SHP77 treated with DMSO at 0.1 percent for 48 hours (cell line): ENCODE measurements around the gene C1orf226.

Source experiments
- DNase-seq: peaks from one replicate; lab custom pipeline; 2025; lab: John Stamatoyannopoulos, UW

The C1orf226 gene

GRCh38 chr1:162384601-162385279 is 3.2 kb downstream of the C1orf226 start:
- no peak for DNase-seq

GRCh38 chr1:162385280-162385623 is 3.7 kb downstream of the C1orf226 start:
- no peak for DNase-seq

DNA sequence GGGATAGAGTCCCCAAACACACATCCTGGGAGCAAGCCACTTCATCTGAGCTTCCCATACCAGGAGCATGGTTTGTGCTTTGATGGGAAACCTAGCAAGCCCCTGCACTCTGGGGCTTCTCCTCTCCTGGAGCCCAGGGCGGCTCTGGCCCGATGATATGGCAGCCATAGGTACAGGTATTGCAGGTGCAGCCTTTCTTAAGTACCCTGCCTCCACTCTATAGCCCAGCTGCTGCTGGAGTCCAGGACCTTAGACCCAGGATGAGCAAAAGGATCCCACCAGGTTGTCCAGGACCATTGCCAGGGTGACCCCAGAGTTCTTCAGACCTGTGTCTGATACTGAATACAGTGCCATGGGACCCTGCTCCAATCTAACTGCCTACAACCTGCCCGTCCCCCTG is 4.2 kb downstream of the C1orf226 start:
- no peak for DNase-seq

DNA sequence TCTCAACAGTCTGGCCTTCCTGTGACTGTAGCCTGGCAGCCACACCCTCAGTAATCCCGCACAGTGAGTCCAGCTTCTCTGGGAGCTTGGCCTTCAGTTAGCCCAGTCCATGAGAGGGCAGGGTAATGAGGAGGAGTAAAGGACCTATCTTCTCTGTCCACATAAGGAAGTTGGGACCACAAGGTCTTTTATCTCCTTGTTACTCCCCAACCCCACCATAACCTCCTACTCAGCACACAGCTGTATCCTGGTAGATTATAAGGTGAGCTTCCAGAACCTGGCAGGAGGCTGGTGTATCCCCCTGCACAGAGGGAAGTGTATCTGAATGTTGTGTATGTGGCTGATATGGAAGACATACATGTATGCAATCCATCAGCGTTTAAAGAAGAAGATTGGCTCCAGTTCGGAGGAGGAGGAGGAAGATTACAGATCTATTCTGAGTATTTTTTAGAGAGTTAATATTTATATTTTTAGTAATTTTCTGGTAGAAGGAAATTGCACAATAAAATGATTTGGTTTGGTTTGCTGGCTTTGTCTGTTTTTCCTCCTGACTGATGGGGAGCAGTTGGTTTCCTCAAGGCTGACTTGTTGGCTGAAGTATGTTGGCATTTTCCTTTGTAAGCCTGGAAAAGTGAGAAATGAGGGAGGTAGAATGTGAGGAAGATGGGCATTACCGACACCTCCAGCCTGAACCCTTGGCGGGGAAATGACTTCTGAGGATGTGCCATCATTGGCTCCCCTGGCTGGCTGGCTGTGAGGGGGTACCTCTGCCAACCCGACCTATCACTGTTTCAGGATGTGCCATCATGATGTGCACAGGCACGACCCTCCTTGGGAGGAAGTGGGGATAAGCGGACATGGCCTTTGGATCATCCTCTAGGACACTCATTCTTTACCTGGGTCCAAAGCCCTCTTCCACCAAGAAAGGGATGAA is 5.0 kb downstream of the C1orf226 start:
- DNase-seq: no peak

DNA sequence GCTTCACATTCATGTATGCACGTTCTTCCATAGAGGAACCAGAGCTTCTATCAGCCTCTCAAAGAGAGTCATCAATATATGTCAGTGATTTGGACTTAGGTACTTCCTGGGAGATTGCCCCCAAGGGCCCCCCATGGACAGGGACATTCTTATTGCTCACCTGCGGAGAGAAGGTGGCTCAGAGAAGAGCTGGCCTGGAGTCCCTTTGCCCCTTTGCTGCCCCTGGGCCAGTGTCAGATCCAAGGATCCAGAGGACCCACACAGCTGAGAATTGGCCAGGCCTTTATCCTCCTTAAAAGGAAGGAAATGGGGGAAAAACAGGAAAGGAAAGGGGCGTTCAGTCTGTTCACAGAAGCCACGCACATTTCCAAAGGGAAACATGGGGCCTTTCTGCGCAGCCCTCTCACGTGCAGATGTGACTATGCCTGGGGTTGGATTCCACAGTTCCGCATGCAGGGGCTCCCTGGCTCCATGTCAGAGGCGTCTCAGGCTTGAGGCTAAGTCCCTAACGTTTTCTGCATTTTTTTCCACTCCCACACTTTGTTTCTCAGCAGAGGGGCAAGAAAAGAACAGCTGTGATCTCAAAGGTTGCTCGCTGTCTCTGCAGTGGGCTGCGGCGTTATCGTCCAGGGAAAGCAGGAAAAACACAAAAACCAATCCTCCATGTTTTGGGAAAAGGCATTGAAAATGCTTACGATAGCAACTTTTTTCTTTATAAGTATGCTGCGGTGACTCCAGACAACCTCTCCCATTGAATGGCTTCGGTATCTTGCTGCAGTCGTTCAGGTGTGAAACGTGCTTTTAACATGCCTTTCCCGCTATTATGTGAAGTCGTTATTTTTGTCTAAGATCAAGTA is 5.9 kb downstream of the C1orf226 start:
- DNase-seq: no peak

GRCh38 chr1:162388083-162388594 is 6.6 kb downstream of the C1orf226 start:
- DNase-seq: no peak

GRCh38 chr1:162388615-162389014 is 7.1 kb downstream of the C1orf226 start:
- no peak for DNase-seq

GRCh38 chr1:162389021-162389818 is 7.7 kb downstream of the C1orf226 start:
- DNase-seq: no peak

GRCh38 chr1:162389971-162390370 is 8.4 kb downstream of the C1orf226 start:
- no peak for DNase-seq

- no peak for DNase-seq
Measured at GRCh38 chr1:162390396-162391185, 9.1 kb downstream of the C1orf226 start.

DNA sequence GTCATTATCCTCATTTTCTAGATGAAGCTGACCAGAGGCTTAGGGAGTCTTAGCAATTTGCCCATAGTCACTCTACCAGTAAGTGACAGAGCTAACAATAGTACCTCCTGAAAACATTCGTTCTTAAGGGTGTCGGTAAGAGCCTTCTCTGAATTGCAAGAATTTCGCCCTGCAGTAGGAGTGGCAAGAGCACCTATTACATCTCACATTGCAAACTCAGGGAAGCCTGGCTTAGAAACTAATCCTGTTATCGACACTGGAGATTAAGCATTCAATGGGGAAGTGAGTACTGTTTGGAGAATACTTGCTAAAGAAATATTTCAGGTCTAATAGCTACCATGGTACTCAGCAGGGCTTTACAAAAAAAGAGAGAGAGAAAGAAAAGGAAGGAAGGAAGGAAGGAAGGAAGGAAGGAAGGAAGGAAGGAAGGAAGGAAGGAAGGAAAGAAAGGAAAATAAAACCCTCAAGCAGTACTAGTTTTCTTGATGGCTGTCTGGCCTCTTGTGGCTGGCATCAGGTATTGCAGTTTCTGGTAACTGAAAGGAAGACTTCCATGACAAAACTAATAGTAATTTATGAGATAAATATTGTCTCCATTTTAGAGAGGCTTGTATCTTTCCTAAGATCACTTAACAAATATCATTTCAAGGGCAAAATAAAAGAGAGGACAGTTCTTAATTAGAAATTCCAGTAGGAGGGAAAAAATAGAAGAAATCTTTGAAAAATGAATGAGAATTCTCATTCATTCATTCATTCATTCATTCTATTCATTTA is 10.4 kb downstream of the C1orf226 start:
- no peak for DNase-seq

DNA sequence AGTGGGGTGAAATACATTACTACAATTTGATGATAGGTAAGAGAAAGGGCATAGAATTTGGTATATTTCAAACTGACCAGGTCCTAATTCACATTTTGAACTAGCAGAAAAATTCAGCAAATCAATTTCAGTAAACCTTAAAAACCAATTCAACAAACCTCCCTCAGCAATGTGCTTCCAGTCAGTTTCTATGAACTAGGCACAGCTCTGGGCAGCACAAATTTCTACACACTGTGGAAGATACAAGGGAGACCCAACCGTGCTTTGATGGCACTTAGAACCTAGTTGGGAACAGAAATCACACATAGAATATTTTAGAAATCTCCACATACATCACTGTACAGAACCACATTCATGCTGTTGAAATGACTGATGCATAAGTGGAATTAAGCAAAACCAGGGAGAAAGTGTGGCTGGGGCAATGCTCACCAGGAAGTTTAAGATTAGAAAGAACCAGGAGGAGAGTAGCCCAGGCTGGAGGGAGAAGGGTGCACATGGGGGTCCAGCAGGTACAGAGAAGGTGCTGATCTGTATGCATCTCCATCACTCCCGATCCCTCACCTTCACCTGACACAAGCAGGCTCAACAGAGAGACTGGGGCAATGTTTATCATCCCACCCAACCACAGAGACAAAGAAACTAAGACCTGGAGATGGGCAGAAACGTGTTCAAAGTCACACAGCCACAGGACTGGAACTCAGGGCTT is 14.8 kb downstream of the C1orf226 start:
- DNase-seq: no peak

GRCh38 chr1:162397039-162397448 is 15.5 kb downstream of the C1orf226 start:
- DNase-seq: no peak

DNA sequence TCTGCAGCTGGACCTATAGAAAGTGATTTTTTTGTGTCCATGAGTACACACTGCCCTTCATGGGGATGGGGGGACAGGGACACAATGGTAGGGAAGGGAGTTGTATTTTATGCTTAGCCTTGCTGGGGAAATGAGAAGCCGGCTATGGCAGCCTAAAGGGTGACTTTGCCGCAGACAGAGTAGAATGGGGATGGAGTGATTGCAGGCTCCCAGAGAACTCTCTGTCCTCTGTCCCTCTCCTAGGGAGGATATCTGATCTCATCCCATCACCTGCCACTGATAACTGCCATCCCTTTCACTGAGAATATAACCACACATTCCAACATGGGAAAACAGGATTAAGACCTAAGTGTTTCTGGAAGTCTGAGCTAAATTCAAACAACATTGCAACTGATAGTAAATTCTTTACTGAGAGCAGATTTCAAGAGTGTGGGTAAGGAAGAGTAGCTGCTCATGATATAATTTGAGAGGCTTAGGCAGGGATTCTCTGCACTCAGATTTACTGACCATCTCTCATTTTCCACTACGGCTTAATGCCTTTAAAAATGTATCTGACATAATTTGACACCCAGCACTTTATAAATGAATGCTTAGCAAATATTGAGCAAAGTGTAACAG is 16.5 kb downstream of the C1orf226 start:
- DNase-seq: no peak

DNA sequence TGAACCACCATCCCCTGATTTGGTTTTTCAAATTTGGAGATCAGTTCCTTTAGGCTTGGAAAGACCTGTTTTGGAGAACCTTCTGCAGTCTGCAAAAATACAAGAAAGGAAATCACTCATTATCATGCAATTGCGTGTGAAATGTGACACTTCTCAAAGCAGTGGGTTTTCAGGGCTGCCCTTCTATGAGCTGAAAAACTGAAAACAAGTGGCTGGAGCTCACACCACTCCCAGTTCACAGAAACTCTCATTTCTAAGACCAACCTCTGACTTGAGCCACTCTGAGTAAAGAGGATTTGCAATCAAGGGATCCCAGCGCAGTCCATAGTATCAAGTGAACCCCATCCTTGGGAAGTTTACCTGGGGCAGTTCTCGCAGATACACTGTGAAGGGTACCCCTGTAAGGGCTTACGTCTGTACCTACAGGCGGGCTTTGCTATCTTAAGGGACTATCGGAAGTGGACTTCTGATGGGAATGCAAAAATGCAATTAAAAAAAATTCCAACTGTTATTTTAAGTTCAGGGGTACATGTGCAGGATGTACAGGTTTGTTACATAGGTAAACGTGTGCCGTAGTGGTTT is 17.6 kb downstream of the C1orf226 start:
- no peak for DNase-seq

DNA sequence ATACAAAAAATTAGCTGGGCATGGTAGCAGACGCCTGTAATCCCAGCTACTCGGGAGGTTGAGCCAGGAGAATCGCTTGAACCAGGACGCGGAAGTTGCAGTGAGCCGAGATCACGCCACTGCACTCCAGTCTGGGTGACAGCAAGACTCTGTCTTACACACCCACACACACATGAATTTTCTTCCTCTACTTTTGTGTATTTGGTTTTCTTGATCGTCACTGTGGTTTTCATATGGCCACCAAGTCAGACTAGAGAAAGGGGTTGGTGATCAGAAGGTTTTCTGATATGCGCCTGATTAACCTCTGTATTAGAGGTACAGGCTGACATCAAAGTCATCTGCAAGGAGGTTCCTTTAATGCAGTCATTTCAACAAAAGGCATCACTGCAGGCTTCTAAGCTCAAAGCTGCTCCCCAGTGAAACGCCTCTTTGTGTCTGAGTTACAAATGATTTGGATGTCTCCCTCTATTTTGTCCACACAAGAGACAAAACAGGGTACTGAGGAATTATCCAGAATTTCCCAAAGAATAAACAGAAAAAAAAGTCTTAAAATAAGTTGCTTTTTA is 19.3 kb downstream of the C1orf226 start:
- DNase-seq: no peak

GRCh38 chr1:162404550-162405160 is 23.1 kb downstream of the C1orf226 start:
- DNase-seq: no peak

- DNase-seq: no peak
Measured at GRCh38 chr1:162405800-162406199, 24.3 kb downstream of the C1orf226 start.
